A673 (cell line): ENCODE results near the gene JCAD. TPM values are rescaled to one million over a fixed set of nuclear protein-coding genes. Genes with fewer than 3 reads are reported as not detected.
"Not testable (repeated sequence)": the region's sequence is repeated elsewhere in the genome, so short reads cannot be mapped to it uniquely, and the experiment has no call there.

Experiments
- BruUV-seq: library from RNA; stranded (reverse); fragments of 400-500 nt; replicated peaks from 2 replicates; lab custom pipeline; 2021; lab: Mats Ljungman, UMichigan
- CTCF ChIA-PET: fragments of 300-600 bp; sonication (Branson Sonifier 250); formaldehyde crosslinking; loops from one replicate; lab custom pipeline; 2022; ENCODE audit warnings: antibody characterized with exemption; lab: Charles Lee
- POLR2A ChIA-PET: fragments of 300-600 bp; sonication (Branson Sonifier 250); formaldehyde crosslinking; loops from one replicate; lab custom pipeline; 2022; ENCODE audit warnings: antibody characterized with exemption; ENCODE audit not compliant: low non-redundant PET; lab: Charles Lee
- DNase-seq: peaks from one replicate; pipeline ENCODE4 v3.0.0-alpha.2; 2015; ENCODE audit warnings: low spot score
- H3K27ac ChIP-seq: fragments of 200-600 bp; sonication (generic); 2 replicates; pipeline ENCODE4 v1.5.1; 2016; ENCODE audit warnings: mixed run types, low read depth, mild to moderate bottlenecking, mixed read lengths, antibody characterized with exemption, low read length; ENCODE audit not compliant: poor library complexity, severe bottlenecking
- H3K27me3 ChIP-seq: fragments of 200-600 bp; sonication (generic); replicated peaks from 2 replicates; pipeline ENCODE4 v1.6.1; 2017; ENCODE audit warnings: mixed run types, low read depth, mild to moderate bottlenecking, mixed read lengths, antibody characterized with exemption, low read length; ENCODE audit not compliant: insufficient read depth, poor library complexity
- H3K36me3 ChIP-seq: fragments of 200-600 bp; sonication (generic); 2 replicates; pipeline ENCODE4 v1.6.1; 2016; ENCODE audit warnings: mixed run types, mild to moderate bottlenecking, mixed read lengths, antibody characterized with exemption, low read length; ENCODE audit not compliant: insufficient read depth, poor library complexity, severe bottlenecking
- H3K4me1 ChIP-seq: fragments of 200-600 bp; sonication (generic); 2 replicates; pipeline ENCODE4 v1.6.1; 2017; ENCODE audit warnings: mixed run types, mild to moderate bottlenecking, mixed read lengths, antibody characterized with exemption, low read length; ENCODE audit not compliant: insufficient read depth, poor library complexity, severe bottlenecking
- H3K4me3 ChIP-seq: fragments of 200-600 bp; sonication (generic); 2 replicates; pipeline ENCODE4 v1.5.1; 2016; ENCODE audit warnings: low read depth, mixed run types, mild to moderate bottlenecking, mixed read lengths, low read length; ENCODE audit not compliant: poor library complexity, severe bottlenecking
- H3K9me3 ChIP-seq: fragments of 200-600 bp; sonication (generic); 2 replicates; pipeline ENCODE4 v1.6.1; 2016; ENCODE audit warnings: mixed run types, low read depth, mild to moderate bottlenecking, mixed read lengths, antibody characterized with exemption, low read length; ENCODE audit not compliant: poor library complexity, severe bottlenecking
- EZH2 ChIP-seq: fragments of 200-600 bp; sonication (generic); IDR thresholded peaks from 2 replicates; pipeline ENCODE4 v1.6.1; 2017; ENCODE audit warnings: borderline replicate concordance, low read depth, mild to moderate bottlenecking, mixed read lengths, antibody characterized with exemption, low read length; ENCODE audit not compliant: poor library complexity, severe bottlenecking
- intact Hi-C: fragments of 100-400 bp; cut with micrococcal nuclease; formaldehyde crosslinking; loops from one replicate; pipeline ENCODE4 v1.10.0; 2022; ENCODE audit not compliant: unreplicated experiment
- total RNA-seq: library from RNA; stranded (reverse); gene quantifications from 2 replicates; pipeline ENCODE4 v1.2.3, GENCODE V29; 2021
- TF ChIP-seq, protein P1 (sequence below): fragments of 300-800, 200-600 bp; sonication (generic); conservative IDR thresholded peaks from 2 replicates; pipeline ENCODE4 v1.5.1; 2017; ENCODE audit warnings: low read depth, mild to moderate bottlenecking, antibody characterized with exemption, low read length, moderate library complexity, mixed read lengths

The JCAD gene
- total RNA-seq, 1 experiment from 2014 or later, result 65.8 TPM

DNA sequence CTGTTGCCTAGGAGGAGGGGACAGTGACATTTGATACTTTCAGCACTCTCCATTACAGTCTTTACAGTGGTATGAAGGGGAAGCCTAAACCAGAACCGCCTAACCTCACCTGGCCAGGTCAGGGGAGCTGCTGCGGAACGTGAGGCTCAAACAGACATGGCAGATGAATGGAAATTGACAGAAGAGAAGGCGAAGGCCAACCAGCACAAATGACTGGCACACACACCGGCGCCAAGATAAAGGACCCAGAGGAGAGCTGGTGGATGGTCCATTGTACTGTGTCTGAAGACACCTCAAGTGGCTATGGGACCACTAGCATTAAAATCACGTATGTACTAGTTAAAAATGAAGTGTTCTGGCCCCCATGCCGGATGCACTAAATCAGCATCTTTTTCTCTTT, 53.0 kb downstream of the JCAD start:
- no peak overlapping the region for H3K27ac ChIP-seq
- intact Hi-C loops, result no loop called here

DNA sequence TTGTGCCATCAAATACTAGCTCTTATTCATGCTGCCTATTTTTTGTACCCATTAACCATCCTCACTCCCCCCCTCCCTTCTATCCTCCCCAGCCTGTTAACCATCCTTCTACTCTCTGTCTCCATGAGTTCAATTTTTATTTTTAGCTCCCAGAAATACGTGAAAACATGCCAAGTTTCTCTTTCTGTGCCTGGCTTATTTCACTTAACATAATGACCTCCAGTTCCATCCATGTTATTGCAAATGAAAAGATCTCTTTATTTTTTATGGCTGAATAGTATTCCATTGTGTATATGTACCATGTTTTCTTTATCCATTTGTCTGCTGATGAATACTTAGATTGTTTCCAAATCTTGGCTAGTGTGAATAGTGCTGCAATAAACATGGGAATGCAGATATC, 54.3 kb downstream of the JCAD start:
- CTCF ChIA-PET, POLR2A ChIA-PET, intact Hi-C loops: not testable (repeated sequence)

More for the DNA sequence above, 53.0 kb downstream of the JCAD start:
- Histone ChIP-seq H3K27me3 (no peaks in the 10 kb centered on the region), H3K9me3 (no peaks in the 10 kb centered on the region), H3K36me3 (no peaks in the 10 kb centered on the region), H3K4me3 (no peak overlapping the region), H3K4me1 (peaks cover 13% of the 10 kb centered on the region)
- no TSS peak for BruUV-seq
- no peak for TF ChIP-seq EZH2
- TF ChIP-seq, protein P1, sequence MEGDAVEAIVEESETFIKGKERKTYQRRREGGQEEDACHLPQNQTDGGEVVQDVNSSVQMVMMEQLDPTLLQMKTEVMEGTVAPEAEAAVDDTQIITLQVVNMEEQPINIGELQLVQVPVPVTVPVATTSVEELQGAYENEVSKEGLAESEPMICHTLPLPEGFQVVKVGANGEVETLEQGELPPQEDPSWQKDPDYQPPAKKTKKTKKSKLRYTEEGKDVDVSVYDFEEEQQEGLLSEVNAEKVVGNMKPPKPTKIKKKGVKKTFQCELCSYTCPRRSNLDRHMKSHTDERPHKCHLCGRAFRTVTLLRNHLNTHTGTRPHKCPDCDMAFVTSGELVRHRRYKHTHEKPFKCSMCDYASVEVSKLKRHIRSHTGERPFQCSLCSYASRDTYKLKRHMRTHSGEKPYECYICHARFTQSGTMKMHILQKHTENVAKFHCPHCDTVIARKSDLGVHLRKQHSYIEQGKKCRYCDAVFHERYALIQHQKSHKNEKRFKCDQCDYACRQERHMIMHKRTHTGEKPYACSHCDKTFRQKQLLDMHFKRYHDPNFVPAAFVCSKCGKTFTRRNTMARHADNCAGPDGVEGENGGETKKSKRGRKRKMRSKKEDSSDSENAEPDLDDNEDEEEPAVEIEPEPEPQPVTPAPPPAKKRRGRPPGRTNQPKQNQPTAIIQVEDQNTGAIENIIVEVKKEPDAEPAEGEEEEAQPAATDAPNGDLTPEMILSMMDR, result no peak
- CTCF ChIA-PET, result no interaction called here
- POLR2A ChIA-PET, result no interaction called here
- no peak for DNase-seq

DNA sequence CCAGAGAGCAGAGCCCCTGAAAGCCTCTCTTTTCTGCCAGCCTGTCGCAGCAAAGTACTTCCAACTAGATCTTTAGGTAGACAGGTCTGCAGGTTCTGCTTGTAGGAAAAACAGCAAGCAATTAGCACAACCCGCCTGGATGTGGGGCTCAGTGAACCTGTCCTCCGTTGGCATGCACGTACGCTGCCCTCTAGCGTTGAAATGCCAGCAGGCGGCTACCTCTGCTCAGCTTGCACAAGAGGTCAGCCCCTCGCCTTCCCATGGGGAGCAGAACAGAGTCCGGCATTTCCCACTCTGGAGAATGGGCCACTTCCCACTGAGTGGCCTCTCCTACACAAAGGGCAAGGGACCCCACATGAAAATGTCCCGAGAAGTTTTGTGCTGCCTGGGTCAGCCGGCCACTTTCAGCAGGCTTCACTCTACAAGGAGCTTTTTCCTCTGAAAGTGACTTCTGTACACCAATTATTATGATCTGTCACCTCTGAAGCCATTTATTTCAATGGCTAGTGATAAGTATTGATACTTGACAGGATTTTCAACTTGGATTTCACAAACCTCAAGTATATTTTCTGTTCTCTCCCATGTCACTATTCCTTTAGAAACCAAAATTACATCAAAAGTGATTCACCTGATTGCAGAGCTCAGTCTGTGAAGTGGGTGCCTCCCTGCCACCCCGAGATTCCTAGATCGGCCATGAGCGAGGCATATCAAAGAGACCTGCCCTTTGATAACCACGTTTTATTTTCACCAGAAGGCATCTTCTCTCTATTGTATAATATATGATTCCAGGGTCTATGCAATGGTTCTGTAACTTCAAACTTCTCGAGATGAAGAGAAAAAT, 56.7 kb downstream of the JCAD start:
- intact Hi-C loops, result no loop called here
- H3K27me3 ChIP-seq, result no peaks in the 10 kb centered on the region
- H3K4me1 ChIP-seq, result peaks cover 21% of the 10 kb centered on the region
- CTCF ChIA-PET, result interaction anchor here (0.6 to 1.0 kb wide), 2 partner anchors 116 to 573 kb away, joined by 3 read pairs; no protein-coding TSS in a partner anchor
- POLR2A ChIA-PET, result no interaction called here
- H3K27ac ChIP-seq, result no peak overlapping the region
- BruUV-seq, result no TSS peak
- no peaks in the 10 kb centered on the region for H3K9me3 ChIP-seq
- TF ChIP-seq EZH2, result no peak
- TF ChIP-seq, protein P1, result peak; percentile 85
- no peaks in the 10 kb centered on the region for H3K36me3 ChIP-seq
- no peak overlapping the region for H3K4me3 ChIP-seq
- DNase-seq, result peak; percentile 76

More for the DNA sequence above, 54.3 kb downstream of the JCAD start:
- H3K9me3 ChIP-seq, H3K27ac ChIP-seq, H3K27me3 ChIP-seq, H3K36me3 ChIP-seq, H3K4me3 ChIP-seq, BruUV-seq, DNase-seq: not testable (repeated sequence)
- peaks cover 23% of the 10 kb centered on the region for H3K4me1 ChIP-seq
